OCI-LY1 (cell line): ENCODE measurements around the gene SLCO3A1.

ENCODE experiments used
- CTCF ChIP-seq: fragments of 200-600 bp; sonication (generic), shearing (Covaris generic); IDR thresholded peaks from 2 replicates; pipeline ENCODE4 v1.5.1; 2017; ENCODE audit warnings: mild to moderate bottlenecking, antibody characterized with exemption, low read length, moderate library complexity, mixed read lengths
- EZH2 ChIP-seq: fragments of 200-600 bp; sonication (generic), shearing (Covaris generic); IDR thresholded peaks from 2 replicates; pipeline ENCODE4 v1.8.0; 2017; ENCODE audit warnings: borderline replicate concordance, mixed run types, mild to moderate bottlenecking, antibody characterized with exemption, low read length, moderate library complexity, mixed read lengths

GRCh38 chr15:92141607-92142006 lies 288.1 kb downstream of the SLCO3A1 start:
- TF ChIP-seq CTCF (no peak), EZH2 (no peak)
